HG03064 (cell line): ENCODE results near the gene PBXIP1.
A peak's percentile ranks its signal among the peaks of the same experiment; 100 is the strongest.

Experiments used
- ATAC-seq: cut with Tn5 transposase; IDR thresholded peaks from one replicate; pipeline ENCODE4 v1.9.1; 2021; ENCODE audit warnings: low read depth; ENCODE audit not compliant: unreplicated experiment

The PBXIP1 gene, protein sequence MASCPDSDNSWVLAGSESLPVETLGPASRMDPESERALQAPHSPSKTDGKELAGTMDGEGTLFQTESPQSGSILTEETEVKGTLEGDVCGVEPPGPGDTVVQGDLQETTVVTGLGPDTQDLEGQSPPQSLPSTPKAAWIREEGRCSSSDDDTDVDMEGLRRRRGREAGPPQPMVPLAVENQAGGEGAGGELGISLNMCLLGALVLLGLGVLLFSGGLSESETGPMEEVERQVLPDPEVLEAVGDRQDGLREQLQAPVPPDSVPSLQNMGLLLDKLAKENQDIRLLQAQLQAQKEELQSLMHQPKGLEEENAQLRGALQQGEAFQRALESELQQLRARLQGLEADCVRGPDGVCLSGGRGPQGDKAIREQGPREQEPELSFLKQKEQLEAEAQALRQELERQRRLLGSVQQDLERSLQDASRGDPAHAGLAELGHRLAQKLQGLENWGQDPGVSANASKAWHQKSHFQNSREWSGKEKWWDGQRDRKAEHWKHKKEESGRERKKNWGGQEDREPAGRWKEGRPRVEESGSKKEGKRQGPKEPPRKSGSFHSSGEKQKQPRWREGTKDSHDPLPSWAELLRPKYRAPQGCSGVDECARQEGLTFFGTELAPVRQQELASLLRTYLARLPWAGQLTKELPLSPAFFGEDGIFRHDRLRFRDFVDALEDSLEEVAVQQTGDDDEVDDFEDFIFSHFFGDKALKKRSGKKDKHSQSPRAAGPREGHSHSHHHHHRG

DNA sequence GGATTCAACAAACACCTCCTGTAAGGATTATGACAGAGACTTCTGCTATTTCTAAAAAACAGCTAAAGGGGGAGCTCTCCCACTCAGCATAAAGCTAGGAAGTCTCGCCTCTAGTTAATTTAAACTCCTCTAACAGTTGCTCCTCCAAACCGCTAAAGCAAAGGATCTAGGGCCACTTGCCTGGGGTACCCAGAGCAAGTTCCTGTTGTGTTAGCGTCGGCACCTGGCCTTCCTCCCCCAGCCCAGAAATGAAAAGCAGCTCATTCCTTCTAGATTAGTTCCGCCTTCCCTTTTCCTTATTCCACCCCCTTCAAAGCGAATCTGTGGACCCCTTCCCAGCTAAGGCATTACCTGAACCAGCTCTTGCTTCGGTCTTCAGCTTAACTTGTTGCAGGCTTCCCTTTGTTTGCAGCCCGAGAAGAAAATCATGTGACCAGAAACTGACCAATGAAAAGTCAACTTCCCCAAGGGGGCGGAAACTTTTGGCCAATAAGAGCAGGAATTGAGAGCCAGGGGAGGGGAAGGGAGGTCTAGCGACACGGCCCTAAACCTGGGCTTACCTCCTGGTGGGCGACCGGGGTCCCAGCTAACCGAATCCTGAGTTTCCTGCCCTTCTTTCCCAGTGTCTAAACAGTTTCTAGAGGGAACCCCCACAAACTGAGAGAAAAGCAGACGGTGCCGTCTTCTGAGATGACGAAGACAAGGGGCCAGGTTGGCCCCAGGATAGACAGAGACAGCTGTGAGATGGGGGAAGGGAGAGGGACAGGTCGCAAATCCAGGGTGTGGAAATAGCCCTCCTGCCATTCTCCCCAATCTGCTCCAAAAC, at the start of gene PBXIP1:
TSS of gene PBXIP1 (minus strand) at position 382 of the 826 bp plus-strand sequence. CDS start 2,378 bp downstream, outside the sequence.
- ATAC-seq: peak; percentile 52

DNA sequence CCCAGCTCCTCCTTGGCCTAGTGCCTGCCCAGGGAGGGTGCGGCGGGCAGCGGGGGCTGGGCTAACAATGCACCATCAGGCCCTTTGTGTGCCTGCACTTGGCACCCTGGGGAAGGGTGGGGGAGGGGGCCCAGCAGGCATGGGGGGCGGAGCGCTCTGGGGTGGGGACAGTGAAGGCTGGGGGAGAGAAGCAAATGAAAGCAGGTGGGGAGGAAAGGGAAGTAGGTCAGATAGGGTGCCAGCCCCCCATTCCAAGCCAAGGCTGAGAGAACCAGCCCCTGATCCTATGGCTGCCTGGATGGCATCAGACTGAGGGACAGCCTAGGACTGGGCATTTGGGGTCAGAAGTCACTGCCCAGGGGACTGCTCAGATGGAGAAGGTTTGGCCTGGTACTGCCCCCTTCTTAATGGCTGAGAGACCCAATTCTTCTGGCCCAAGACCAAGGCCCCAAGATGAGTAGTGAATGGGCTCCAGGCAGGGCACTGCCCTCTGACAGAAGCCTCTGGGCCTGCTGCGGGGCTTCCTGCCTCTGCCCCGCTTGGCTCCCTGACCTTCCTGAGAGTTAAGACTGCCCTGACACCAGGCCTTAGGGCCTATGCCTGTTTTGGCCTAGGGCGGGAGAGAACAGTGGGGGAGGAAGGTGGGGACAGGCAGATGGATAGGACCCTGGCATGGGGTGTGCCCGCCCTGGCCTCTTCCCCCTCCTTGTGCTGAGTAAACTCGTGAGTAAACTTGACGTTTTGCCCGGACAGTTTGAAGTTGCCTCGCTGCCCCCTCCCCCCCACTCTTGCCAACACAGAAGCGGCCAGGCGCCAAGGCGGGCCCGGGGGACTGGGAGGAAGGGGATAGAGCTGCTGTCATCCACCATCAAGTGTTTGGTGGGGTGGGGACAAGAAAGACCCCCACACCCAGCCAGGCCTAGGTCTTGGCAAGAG, 49.4 kb upstream of the PBXIP1 start:
- no peak for ATAC-seq

DNA sequence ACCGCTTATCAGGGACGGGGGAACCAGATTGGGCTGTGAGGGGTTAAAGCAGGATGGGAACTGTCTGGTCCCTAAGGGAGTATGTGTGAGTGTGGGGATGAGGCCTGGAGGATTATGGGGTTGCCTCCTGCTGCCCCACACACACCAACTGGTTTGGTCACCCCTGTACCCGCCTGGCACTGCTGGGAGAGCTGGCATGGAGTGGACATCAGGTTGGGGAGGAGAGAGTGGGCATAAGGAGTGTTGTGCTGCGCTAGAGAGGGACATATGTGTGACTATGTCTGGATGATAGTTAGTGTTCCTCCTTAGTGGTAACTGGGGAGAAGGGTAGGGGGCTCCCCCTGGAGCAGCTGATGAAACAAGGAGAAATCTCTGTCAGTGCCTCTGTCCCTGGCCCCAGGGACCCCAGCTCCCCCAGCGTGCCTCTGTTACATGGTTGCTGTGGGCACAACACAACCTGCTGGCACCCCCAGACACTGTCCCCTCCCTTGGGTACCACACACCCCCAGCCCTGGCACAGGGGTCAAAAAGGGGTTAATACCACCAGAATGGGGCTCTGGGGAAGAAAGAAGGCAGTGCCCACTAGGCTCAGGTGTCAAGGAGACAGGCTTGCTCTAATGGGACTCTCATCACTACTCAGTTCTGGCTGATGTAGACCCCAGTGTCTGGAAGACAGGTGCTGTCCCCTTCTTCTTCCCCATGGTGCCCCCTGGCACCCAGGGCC, 48.6 kb upstream of the PBXIP1 start:
- ATAC-seq: no peak

DNA sequence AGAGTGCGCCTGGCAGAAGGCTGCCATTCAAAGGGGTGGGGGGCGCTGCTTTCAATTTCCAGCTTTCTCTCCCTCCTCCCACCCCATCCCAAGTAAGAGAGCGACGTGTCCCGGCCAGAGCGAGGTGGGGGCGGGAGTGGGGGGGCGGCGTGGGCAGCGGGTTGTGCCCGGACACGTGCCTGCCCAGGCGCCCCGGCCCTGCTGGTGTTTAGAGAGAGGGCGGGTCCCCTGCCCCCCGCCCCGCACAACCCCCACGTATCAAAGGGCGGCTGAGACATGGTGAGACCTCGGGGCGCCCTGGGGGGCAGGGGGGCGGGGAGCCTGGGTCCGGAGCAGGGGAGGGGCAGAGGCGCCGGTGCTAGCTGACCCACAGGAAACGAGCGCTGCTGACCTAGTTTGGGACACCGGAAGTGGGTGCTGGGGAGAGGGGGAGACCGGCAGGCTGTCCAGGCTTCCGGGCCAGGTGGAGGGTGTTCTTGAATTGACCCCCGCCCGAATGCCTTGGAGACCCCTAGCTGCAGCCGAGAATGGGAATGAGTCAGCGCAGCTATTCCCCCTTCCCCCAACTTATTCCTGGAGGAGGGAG, 48.0 kb upstream of the PBXIP1 start:
- ATAC-seq: no peak

DNA sequence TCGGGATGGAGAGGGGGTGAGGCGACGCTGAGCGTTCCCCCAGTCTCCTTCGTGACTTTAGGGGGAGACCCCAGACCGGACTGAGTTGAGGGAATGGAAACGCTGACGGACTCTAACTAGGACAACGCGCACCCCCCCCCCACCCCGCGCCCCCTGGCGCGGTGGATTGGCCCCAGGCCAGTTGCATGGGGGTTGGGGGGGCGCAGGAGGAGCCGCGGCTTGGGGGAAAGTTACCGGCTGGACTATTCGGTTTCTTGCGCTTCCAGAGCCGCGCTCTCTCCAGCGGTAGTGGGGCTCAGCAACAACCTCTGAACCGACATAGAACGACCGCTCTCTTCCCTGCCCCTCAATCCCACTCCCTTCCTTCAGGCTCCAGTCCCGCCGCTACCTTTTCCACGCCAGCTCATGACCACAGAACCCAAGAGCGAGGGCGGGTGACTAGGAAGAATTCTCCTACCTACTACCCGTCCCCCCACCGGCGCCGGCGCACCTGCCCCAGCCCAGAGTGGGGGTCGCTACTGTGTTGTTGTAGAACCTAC, 47.4 kb upstream of the PBXIP1 start:
- ATAC-seq: no peak

DNA sequence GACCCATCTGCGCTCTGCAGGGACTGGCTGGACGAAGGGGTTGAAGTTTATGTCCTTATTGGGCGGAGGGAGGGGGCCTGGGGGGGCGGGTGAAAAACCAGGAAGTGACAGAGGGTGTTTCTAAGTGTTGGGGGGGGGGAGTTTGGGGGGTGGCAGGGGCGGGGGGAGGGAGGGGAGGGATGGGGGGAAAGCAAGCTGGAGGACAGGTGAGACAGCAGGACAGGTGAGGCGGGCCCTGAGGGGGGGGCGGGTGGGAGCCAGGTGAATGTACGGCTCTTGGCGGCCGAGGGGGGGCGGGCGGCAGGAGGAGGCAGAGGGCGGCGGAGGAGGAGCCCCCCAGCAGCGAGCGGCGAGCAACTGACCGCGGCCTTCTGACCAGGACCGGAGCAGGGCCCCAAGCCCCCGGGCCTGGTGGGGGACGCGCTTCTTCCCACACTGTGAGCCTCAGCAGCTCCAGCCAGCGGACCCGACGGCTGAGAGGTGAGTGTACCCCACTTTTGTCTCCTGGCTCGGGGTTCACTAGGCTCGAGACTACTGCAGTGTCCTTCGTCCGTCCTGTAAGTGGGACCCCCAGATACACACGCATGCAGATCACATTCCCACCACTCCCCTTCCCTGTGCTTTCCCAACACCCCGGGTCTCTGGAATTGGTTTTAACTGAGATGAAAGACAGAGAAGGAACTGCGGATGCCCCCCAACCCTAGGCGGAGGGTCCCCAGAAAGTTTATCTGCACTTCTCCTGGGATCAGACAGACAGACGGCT, 46.7 kb upstream of the PBXIP1 start, which contains the start of gene ZBTB7B:
TSS of gene ZBTB7B (plus strand) at position 339 of the 763 bp plus-strand sequence. CDS start 11,859 bp downstream, outside the sequence.
- ATAC-seq: no peak

DNA sequence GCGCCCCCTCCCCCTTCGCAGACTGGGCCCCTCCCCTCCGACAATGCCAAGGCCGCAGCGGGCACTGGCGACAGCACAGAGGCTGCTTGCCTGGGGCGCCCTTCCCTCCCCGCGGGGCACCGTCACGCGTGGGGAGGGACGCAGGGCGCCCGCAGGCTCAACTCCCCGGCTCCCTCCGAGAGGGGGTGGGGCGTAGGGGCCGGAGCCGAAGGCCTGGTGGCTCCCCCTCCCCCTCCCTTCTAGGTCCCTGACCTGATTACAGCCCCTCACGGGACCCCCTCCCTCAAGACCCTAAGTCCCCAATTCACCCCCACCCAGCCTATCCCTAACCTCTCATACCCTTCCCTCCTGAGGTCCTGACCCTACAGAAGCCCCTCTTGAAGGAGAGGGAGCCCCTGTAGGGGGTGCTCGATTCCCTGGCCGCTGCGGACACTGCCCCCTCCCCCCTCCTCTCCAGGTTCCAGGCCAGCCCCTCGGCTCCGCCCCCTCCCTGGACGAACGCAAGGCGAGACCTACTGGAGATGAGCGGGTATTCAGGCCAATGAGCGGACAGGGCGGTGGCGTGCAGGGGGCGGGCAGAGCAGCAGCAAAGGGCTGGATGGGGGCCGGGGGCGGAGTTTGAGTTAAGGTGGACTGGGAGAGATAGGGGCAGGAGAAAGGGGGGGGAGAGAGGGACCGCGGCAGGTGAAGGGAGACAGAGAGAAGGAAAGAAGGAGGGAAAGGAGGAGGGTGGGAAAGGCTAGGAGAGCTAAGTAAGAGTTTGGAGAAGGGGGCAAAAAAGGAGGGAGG, 46.0 kb upstream of the PBXIP1 start:
- ATAC-seq: peak; percentile 36

DNA sequence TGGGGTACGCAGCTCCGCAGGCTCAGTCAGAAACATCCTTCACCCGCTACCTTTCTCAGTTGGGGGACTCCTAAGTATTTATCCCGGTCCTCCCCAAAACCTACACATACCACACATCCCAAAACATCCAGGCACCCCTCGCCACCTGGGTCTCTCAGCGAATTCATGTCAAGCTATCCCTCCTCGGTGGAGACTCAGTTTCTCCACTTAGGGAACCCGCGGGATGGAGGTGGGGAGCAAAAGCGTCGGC, 45.5 kb upstream of the PBXIP1 start:
- no peak for ATAC-seq

DNA sequence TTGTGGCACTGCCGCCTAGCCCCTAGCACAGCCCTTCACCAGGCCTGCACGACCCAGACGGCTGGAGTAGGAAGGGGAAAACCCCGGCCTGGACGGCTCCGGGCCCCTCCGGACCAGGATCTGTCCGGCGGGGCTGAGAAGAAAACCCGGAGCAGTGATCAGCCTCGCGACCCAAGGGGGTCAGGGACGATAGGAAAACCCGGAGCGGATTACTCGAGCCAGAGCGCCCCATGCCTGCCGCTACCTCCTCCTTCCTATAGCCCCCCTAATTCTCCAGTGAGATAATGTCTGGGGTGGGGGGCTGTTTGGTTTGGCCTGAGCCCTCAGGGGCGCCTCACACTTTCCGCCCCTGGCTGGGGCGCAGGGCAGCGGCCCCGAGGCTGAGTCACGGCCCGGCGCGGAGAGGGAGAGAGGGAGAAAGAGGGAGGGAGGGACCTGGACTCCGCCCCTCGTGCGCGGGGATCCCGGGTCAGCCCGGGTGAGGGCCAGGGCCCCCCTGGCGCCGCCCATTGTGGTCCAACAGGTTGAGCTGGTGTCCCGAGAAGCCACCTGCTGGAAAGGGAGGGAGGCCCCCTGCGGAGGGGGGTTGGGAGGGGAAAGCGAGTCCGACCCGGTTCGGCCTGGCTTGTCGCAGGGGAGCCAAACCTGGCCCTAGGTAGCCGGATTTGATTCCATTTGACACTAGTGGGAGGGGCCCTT, 45.0 kb upstream of the PBXIP1 start:
- ATAC-seq: peak; percentile 45

DNA sequence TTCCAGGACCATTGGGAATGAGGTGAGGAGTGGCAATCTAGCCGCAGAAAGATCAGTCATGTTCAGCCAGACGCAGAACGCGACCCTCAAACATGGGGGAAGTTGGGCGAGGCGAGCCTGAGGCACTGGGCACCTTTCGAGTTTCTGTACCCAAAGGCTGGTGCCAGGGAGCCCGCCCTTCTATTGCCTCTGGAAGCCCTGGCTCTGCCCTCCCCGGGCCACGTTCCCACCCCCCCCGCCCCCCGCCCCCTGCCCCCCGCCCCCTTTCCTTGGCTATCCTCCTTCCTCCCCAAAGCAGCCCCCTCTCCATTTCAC, 44.5 kb upstream of the PBXIP1 start:
- ATAC-seq: no peak

DNA sequence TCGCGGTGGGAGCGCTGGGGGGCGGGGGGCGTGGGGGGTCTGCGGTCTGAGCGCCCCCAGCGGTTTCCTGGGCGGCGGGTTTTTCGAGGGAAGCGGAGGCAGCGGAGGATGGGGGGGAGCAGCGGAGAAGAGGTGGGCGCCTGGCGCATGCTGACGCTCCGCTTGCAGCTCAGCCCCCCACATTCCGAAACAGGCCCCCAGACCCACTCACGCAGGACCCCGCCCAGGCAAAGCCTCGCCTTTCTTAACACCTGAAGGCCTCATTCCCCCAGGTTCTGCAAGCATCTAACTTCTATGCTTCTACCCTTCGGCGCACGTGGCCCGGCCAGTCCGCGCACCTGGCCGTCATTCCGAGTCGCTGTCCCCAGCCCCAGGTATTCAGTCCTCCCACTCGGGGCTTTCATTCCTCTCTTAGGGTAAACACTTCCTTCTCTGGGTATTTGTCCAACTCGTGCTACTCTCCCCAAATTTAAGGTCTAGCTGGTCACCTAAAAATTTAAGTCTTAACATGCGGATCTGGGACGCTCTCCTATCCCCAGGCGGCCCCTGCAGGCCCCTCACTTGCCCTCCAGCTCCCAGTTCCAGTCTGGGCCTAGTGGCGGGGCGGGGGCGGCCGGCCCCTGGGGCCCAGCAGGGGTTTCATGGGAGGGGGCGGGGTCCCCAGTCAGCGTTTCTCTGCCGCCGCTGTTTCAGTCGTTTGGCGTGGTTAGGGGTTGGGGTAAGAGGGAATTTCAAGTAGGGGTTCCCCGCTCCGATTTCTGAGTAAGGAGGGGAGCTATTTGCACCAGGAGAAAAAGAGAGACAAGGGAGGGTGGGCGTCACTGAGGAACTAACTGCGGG, 43.9 kb upstream of the PBXIP1 start:
- ATAC-seq: no peak

DNA sequence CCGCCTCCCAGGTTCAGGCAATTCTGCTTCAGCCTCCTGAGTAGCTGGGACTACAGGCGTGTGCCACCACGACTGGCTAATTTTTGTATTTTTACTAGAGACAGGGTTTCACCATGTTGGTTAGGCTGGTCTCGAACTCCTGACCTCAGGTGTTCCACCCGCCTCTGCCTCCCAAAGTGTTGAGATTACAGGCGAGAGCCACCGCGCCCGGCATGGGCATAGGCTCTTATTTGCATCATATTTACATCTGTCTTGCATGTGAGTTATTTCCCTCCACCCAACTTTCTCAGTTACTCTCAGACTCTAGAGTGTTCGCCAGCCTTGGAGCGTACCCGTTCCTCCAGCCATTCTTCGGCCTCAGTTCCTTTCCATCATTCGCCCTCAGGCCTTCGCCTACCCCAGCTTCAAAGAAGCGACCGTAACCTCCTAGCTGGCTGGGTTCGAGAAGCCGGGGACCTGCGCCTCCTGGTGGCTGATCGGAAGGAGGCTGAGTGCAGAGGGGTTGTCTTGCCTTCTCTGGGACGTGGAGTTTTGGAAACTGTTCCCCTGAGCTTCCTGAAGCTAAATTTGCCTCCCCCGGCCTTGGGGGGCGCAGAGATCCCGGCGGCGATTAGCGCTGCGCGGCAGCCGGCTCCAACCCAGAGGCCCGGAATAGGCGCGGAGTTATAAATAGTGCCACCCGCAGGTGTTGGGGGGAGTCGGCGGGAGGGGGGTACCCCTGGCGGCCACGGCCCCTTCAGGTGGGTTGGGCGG, 43.1 kb upstream of the PBXIP1 start:
- ATAC-seq: no peak

DNA sequence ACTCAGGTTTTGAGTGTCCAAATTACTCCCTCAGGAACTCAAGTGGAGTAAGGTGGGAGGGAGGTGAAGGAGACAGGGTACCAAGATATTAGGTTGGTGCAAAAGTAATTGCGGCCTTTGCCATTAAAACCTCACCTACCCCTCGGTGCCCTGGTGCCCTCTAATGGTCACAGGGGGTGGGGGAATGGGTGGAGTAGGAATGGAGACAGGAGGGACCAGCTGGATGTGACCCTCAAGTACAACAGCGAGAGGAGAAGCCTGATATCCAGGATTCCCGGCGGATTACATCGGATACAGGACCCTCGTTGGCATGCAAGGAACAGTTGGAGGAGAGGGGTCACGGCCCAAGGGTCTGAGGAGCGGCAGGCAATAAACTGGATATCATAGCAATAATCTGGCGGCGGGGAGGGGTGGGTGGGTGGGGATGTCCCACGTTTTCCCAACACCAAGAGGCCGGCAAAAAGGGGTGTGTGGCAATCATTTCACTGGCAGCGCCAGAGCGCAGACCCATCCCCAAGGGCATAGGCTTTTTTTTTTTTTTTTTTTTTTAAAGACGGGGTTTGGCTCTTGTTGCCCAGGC, 42.4 kb upstream of the PBXIP1 start:
- no peak for ATAC-seq

DNA sequence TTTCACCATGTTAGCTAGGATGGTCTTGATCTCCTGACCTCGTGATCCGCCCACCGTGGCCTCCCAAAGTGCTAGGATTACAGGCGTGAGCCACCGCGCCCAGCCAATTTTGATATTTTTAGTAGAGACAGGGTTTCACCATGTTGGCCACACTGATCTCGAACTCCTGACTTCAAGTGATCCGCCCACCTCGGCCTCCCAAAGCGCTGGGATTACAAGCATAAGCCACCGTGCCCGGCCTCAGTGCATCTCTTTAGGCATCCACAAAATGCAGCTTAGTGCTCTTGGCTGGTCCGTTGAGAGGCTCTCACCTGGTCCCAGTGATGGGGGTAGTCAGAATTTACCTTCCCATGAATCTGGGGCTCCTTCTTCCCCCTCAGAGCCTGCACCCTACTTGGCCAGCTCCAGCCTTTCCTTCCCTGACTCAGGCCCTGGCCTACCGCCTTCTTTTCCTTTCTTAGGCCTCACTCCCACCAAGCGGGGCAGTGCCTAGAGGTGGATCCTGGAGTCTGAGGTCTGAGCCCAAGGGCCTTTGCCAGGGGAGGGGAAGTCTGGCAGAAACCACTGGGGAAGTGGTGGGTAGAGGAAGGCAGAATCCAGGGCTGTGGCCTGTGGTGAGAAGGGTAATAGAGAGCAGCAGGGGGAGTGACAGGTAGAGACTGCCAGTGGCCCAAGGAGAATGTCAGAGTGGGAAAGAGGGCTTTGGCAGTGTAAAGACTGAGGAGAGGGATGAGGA, 41.2 kb upstream of the PBXIP1 start:
- ATAC-seq: no peak
